ENCODE measurements around the gene UBN1.

- TF ChIP-seq CTCF (IDR thresholded peaks at IDR 0.05; ENCODE audit: extremely low read depth in 1 of 2, insufficient read depth in 1 of 2, low read depth in 1 of 2, low read length in 2 of 2): no peak
- TF ChIP-seq POLR2A (IDR thresholded peaks at IDR 0.05; ENCODE audit: low read depth, low read length): no peak
- TF ChIP-seq MYC (IDR thresholded peaks at IDR 0.05; ENCODE audit: low read depth, low read length): no peak
- TF ChIP-seq EZH2 (IDR thresholded peaks at IDR 0.05; ENCODE audit: borderline replicate concordance, low read depth, low read length, severe bottlenecking): no peak
- no peak for TF ChIP-seq POLR2AphosphoS5 (IDR thresholded peaks at IDR 0.05; ENCODE audit: insufficient read depth, low read depth, low read length)
Observed at GRCh38 chr16:4909825-4910224, 62.5 kb downstream of the UBN1 start.

All from endothelial cell of umbilical vein (primary cell).